DOHH2 (cell line): Measurements from ENCODE around the gene SP7.

Experiments used
- EZH2phosphoT487 ChIP-seq: fragments of 200-600 bp; sonication (generic); IDR thresholded peaks from 2 replicates; pipeline ENCODE4 v1.6.1; 2017; ENCODE audit warnings: borderline replicate concordance, mild to moderate bottlenecking, antibody characterized with exemption, low read length, moderate library complexity, mixed read lengths
- TF ChIP-seq, protein P1 (sequence below): fragments of 200-600 bp; sonication (generic); IDR thresholded peaks from one replicate; pipeline ENCODE4 v1.5.1; 2014; ENCODE audit warnings: antibody characterized with exemption, mild to moderate bottlenecking, low read depth, low read length; ENCODE audit not compliant: poor library complexity, severe bottlenecking

- TF ChIP-seq, protein P1, sequence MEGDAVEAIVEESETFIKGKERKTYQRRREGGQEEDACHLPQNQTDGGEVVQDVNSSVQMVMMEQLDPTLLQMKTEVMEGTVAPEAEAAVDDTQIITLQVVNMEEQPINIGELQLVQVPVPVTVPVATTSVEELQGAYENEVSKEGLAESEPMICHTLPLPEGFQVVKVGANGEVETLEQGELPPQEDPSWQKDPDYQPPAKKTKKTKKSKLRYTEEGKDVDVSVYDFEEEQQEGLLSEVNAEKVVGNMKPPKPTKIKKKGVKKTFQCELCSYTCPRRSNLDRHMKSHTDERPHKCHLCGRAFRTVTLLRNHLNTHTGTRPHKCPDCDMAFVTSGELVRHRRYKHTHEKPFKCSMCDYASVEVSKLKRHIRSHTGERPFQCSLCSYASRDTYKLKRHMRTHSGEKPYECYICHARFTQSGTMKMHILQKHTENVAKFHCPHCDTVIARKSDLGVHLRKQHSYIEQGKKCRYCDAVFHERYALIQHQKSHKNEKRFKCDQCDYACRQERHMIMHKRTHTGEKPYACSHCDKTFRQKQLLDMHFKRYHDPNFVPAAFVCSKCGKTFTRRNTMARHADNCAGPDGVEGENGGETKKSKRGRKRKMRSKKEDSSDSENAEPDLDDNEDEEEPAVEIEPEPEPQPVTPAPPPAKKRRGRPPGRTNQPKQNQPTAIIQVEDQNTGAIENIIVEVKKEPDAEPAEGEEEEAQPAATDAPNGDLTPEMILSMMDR: no peak
- TF ChIP-seq EZH2phosphoT487: no peak
Measured at GRCh38 chr12:53345486-53346188, 9.5 kb upstream of the SP7 start.
